HepG2 (cell line): ENCODE measurements around the gene IPO13.

Experiments
- ARID2 ChIP-seq: sonication (generic); formaldehyde crosslinking; IDR thresholded peaks from 2 replicates; pipeline ENCODE4 v1.8.1; 2022; ENCODE audit warnings: mild to moderate bottlenecking, missing genetic modification reagents, borderline replicate concordance
- CTCF ChIP-seq: sonication (generic); formaldehyde crosslinking; IDR thresholded peaks from 2 replicates; pipeline ENCODE4 v1.5.0; 2020; ENCODE audit warnings: mild to moderate bottlenecking, missing genetic modification reagents, moderate library complexity
- EZH2 ChIP-seq: conservative IDR thresholded peaks from 2 replicates; pipeline ENCODE4 v1.6.1; 2012; ENCODE audit warnings: mild to moderate bottlenecking, low read depth, low read length, moderate library complexity
- FOSL1 ChIP-seq: sonication (generic); formaldehyde crosslinking; IDR thresholded peaks from 2 replicates; pipeline ENCODE4 v1.9.0; 2021; ENCODE audit warnings: missing genetic modification reagents, borderline replicate concordance
- HDAC1 ChIP-seq: sonication (generic); formaldehyde crosslinking; IDR thresholded peaks from 2 replicates; pipeline ENCODE4 v1.5.1; 2020; ENCODE audit warnings: mild to moderate bottlenecking, missing genetic modification reagents
- NONO ChIP-seq, 2 experiments: fragments of 450-650 bp in 1 of 2; sonication (generic) in 1 of 2; formaldehyde crosslinking in 1 of 2; IDR thresholded peaks in 1 of 2; conservative IDR thresholded peaks in 1 of 2; 2 replicates each; pipeline versions ENCODE4 v1.6.1 to v1.8.0; 2017 to 2022; ENCODE audit warnings: mild to moderate bottlenecking in 1 of 2, missing genetic modification reagents in 1 of 2, moderate library complexity in 1 of 2
- POLR2AphosphoS5 ChIP-seq: IDR thresholded peaks from 2 replicates; pipeline ENCODE4 v1.6.1; 2012; ENCODE audit warnings: low read depth, low read length
- SP1 ChIP-seq, 2 experiments: fragments of 450-650 bp in 1 of 2; sonication (generic) in 1 of 2; formaldehyde crosslinking in 1 of 2; IDR thresholded peaks; 2 replicates each; pipeline versions ENCODE4 v1.4.0 to v1.6.1; 2016 to 2020; ENCODE audit warnings: missing genetic modification reagents in 1 of 2
- THAP7 ChIP-seq: sonication (generic); formaldehyde crosslinking; IDR thresholded peaks from 2 replicates; pipeline ENCODE4 v1.8.1; 2023; ENCODE audit warnings: mild to moderate bottlenecking, missing genetic modification reagents
- ZFY ChIP-seq: sonication (generic); formaldehyde crosslinking; IDR thresholded peaks from 2 replicates; pipeline ENCODE4 v1.4.0; 2020; ENCODE audit warnings: missing genetic modification reagents
- ZNF639 ChIP-seq: conservative IDR thresholded peaks from 2 replicates; pipeline ENCODE4 v1.6.1; 2018; ENCODE audit warnings: missing genetic modification reagents

- no peak for TF ChIP-seq FOSL1
- TF ChIP-seq EZH2 = no peak
- no peak for TF ChIP-seq THAP7 (CRISPR knock-in tag)
- TF ChIP-seq HDAC1 = no peak
- TF ChIP-seq POLR2AphosphoS5 = no peak
- TF ChIP-seq ARID2 (CRISPR knock-in tag) = no peak
- TF ChIP-seq NONO (IDR thresholded peaks at IDR 0.05) = no peak
- TF ChIP-seq NONO (CRISPR knock-in tag; conservative IDR thresholded peaks at IDR 0.05) = no peak
- no peak for TF ChIP-seq ZNF639 (CRISPR knock-in tag)
- no peak for TF ChIP-seq SP1 (IDR thresholded peaks at IDR 0.05)
- no peak for TF ChIP-seq SP1 (CRISPR knock-in tag; IDR thresholded peaks at IDR 0.05)
- TF ChIP-seq ZFY (CRISPR knock-in tag) = no peak
- no peak for TF ChIP-seq CTCF
These were observed 6.6 kb downstream of the IPO13 start for GRCh38 chr1:43953361-43953760.
